Panc1 (cell line): ENCODE data around the gene GNAQ. TPM values are rescaled to one million over a fixed set of nuclear protein-coding genes. Genes with fewer than 3 reads are reported as not detected.

ENCODE experiments used
- ATAC-seq: fragments of 200-7000 bp; cut with Tn5 transposase; 2 replicates; pipeline ENCODE4 v1.9.1; 2020; ENCODE audit warnings: mild to moderate bottlenecking, moderate library complexity
- BruUV-seq: library from RNA; stranded (reverse); fragments of 400-500 nt; replicated peaks from 2 replicates; lab custom pipeline; 2021; lab: Mats Ljungman, UMichigan
- CTCF ChIA-PET: fragments of 300-600 bp; sonication (Branson Sonifier 250); formaldehyde crosslinking; loops from one replicate; lab custom pipeline; 2022; ENCODE audit warnings: antibody characterized with exemption; lab: Charles Lee
- POLR2A ChIA-PET: fragments of 300-600 bp; sonication (Branson Sonifier 250); formaldehyde crosslinking; loops from one replicate; lab custom pipeline; 2022; ENCODE audit warnings: antibody characterized with exemption; lab: Charles Lee
- DNase-seq: peaks from one replicate; pipeline ENCODE4 v3.0.0-alpha.2; 2010; ENCODE audit warnings: low read depth, low spot score
- H3K27ac ChIP-seq: 2 replicates; pipeline ENCODE4 v1.5.1; 2011; ENCODE audit warnings: mild to moderate bottlenecking, low read length, inconsistent platforms
- H3K27me3 ChIP-seq: fragments of 200-500 bp; sonication (Bioruptor generic); 2 replicates; pipeline ENCODE4 v1.6.0; 2014; ENCODE audit warnings: low read length, inconsistent platforms; ENCODE audit not compliant: control insufficient read depth, insufficient read depth
- H3K36me3 ChIP-seq: fragments of 200-500 bp; sonication (Bioruptor generic); 2 replicates; pipeline ENCODE4 v1.5.1; 2014; ENCODE audit warnings: inconsistent platforms, mild to moderate bottlenecking, low read length, moderate library complexity; ENCODE audit not compliant: control insufficient read depth, insufficient read depth
- H3K4me1 ChIP-seq: 2 replicates; pipeline ENCODE4 v1.5.1; 2011; ENCODE audit warnings: inconsistent platforms, mild to moderate bottlenecking, low read length, moderate library complexity; ENCODE audit not compliant: control insufficient read depth, insufficient read depth
- H3K4me3 ChIP-seq, 2 experiments: 2 replicates each; pipeline ENCODE4 v1.5.1; 2011 to 2012; ENCODE audit warnings: low read depth in 2 of 2, low read length in 2 of 2, mild to moderate bottlenecking in 2 of 2, inconsistent platforms in 1 of 2, moderate library complexity in 1 of 2
- H3K9me3 ChIP-seq: fragments of 200-500 bp; sonication (Bioruptor generic); 2 replicates; pipeline ENCODE4 v1.5.1; 2014; ENCODE audit warnings: low read depth, mild to moderate bottlenecking, inconsistent platforms, low read length, moderate library complexity; ENCODE audit not compliant: control insufficient read depth, insufficient read depth
- CTCF ChIP-seq: fragments of 450-650 bp; IDR thresholded peaks from 2 replicates; pipeline ENCODE4 v1.5.1; 2017; ENCODE audit warnings: mild to moderate bottlenecking
- POLR2AphosphoS5 ChIP-seq: IDR thresholded peaks from 2 replicates; pipeline ENCODE4 v1.6.1; 2012; ENCODE audit warnings: mild to moderate bottlenecking, low read depth, low read length, moderate library complexity
- REST ChIP-seq, 2 experiments: IDR thresholded peaks; 2 replicates each; pipeline ENCODE4 v1.6.1; 2011 to 2012; ENCODE audit warnings: low read depth in 2 of 2, control low read depth in 1 of 2, low read length in 1 of 2, mild to moderate bottlenecking in 1 of 2, moderate library complexity in 1 of 2; ENCODE audit not compliant: insufficient read depth in 1 of 2
- SIN3A ChIP-seq: IDR thresholded peaks from 2 replicates; pipeline ENCODE4 v1.6.1; 2012; ENCODE audit warnings: low read depth, mild to moderate bottlenecking, low read length, moderate library complexity, borderline replicate concordance; ENCODE audit not compliant: insufficient read depth
- TCF7L2 ChIP-seq: IDR thresholded peaks from 2 replicates; pipeline ENCODE4 v1.6.1; 2011; ENCODE audit warnings: mild to moderate bottlenecking, low read depth, low read length, inconsistent platforms
- in situ Hi-C: cut with HindIII; loops from 2 replicates; pipeline ENCODE4 v1.10.0; 2016; ENCODE audit warnings: low sequenced_read_pairs, low pct_unique_long_range_greater_than_20kb
- intact Hi-C: fragments of 100-400 bp; cut with micrococcal nuclease; formaldehyde crosslinking; loops from one replicate; pipeline ENCODE4 v1.10.0; 2022; ENCODE audit not compliant: unreplicated experiment
- total RNA-seq: library from RNA; stranded (reverse); gene quantifications from one replicate; pipeline ENCODE4 v1.2.1, GENCODE V29; 2021; ENCODE audit not compliant: unreplicated experiment

GNAQ gene
- total RNA-seq, 1 experiment from 2014 or later, result 34.5 TPM

GRCh38 chr9:78001946-78002731 is 29.5 kb downstream of the GNAQ start:
- intact Hi-C loops, result no loop called here
- ChIA-PET POLR2A (no interaction called here), CTCF (no interaction called here)
- Histone ChIP-seq H3K36me3 (no peaks in the 10 kb centered on the region), H3K9me3 (no peaks in the 10 kb centered on the region), H3K27ac (no peak overlapping the region), H3K27me3 (no peaks in the 10 kb centered on the region), H3K4me3 (no peak overlapping the region), H3K4me1 (no peaks in the 10 kb centered on the region)
- TF ChIP-seq POLR2AphosphoS5 (no peak), SIN3A (no peak), CTCF (no peak), REST (IDR thresholded peaks at IDR 0.05; ENCODE audit: insufficient read depth in 1 of 2, low read depth in 2 of 2, low read length in 1 of 2) (no peak), TCF7L2 (no peak)
- DNase-seq (no peak), ATAC-seq (no peak)
- BruUV-seq, result no TSS peak
- in situ Hi-C loops, result no loop called here

GRCh38 chr9:78000221-78000620 is 31.4 kb downstream of the GNAQ start:
- DNase-seq, result no peak
- no peaks in the 10 kb centered on the region for H3K9me3 ChIP-seq
- ChIA-PET POLR2A (no interaction called here), CTCF (no interaction called here)
- TF ChIP-seq CTCF (no peak), TCF7L2 (no peak), POLR2AphosphoS5 (no peak), REST (IDR thresholded peaks at IDR 0.05; ENCODE audit: insufficient read depth in 1 of 2, low read depth in 2 of 2, low read length in 1 of 2) (no peak), SIN3A (no peak)
- no peak overlapping the region for H3K27ac ChIP-seq
- in situ Hi-C loops (no loop called here), intact Hi-C loops (no loop called here)
- ATAC-seq, result no peak
- H3K27me3 ChIP-seq, result no peaks in the 10 kb centered on the region
- no peaks in the 10 kb centered on the region for H3K4me1 ChIP-seq
- no peak overlapping the region for H3K4me3 ChIP-seq
- BruUV-seq, result no TSS peak
- no peaks in the 10 kb centered on the region for H3K36me3 ChIP-seq
